Endometrium (tissue), 2 donors: Measurements from ENCODE around the gene ZC3H12C.
"Not testable (repeated sequence)": the region's sequence is repeated elsewhere in the genome, so short reads cannot be mapped to it uniquely, and the experiment has no call there.

Source experiments
- FAIRE-seq: peaks from 2 replicates; lab custom pipeline; 2012; peaks lifted over from hg19 to GRCh38; lab: Jason Lieb, UNC
- donor health status: control.
- donor health status: control.

Gene ZC3H12C

GRCh38 chr11:110185121-110185591 is 92.0 kb downstream of the ZC3H12C start:
- FAIRE-seq: no peak

DNA sequence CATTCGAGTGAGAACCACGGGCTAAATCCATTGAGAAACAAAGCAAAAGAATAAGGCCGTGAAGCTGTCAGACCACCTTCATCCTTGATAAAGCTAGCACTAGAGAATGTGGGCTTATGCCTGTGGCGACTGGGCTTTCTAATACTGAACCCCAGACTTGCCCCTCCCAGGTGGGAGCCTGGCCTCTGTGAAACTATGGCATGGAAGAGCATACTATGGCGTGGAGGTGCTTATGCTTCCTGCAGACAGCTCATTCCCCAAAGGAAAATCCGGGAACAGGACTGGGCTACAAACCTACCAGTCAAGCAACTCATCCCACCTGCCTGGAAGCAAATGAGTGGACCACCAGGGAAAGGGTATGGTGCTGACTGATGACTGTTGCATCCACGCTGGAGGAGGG is 92.4 kb downstream of the ZC3H12C start:
- FAIRE-seq: no peak

GRCh38 chr11:110186456-110186855 is 93.3 kb downstream of the ZC3H12C start:
- no peak for FAIRE-seq

GRCh38 chr11:110186867-110187266 is 93.7 kb downstream of the ZC3H12C start:
- no peak for FAIRE-seq

- no peak for FAIRE-seq
Observed at GRCh38 chr11:110187731-110188130, 94.5 kb downstream of the ZC3H12C start.

- no peak for FAIRE-seq
Observed at GRCh38 chr11:110190885-110191284, 97.7 kb downstream of the ZC3H12C start.

DNA sequence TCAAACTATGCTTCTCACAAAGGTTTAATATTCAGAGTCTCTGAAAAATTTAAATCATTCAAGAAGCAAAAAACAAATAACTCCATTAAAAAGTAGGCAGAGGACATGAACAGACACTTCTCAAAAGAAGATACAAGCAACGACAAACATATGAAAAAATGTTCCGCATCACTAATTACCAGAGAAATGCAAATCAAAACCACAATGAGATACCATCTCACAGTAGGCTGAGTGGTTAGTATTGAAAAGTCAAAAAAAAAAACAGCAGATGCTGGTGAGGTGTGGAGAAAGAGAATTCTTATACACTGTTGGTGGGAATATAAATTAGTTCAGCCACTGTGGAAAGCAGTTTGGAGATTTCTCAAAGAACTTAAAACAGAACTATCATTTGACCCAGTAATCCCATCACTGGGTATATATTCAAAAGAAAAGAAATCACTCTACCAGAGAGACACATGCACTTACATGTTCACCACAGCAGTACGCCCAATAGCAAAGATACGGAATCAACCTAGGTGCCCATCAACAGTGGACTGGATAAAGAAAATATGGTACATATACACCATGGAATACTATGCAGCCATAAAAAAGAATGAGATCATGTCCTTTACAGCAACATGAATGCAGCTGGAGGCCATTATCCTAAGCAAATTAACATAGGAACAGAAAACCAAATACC is 99.6 kb downstream of the ZC3H12C start:
- not testable (repeated sequence) for FAIRE-seq

- not testable (repeated sequence) for FAIRE-seq
Observed at GRCh38 chr11:110194211-110194766, 101.1 kb downstream of the ZC3H12C start.

GRCh38 chr11:110196241-110196754 is 103.1 kb downstream of the ZC3H12C start:
- no peak for FAIRE-seq

DNA sequence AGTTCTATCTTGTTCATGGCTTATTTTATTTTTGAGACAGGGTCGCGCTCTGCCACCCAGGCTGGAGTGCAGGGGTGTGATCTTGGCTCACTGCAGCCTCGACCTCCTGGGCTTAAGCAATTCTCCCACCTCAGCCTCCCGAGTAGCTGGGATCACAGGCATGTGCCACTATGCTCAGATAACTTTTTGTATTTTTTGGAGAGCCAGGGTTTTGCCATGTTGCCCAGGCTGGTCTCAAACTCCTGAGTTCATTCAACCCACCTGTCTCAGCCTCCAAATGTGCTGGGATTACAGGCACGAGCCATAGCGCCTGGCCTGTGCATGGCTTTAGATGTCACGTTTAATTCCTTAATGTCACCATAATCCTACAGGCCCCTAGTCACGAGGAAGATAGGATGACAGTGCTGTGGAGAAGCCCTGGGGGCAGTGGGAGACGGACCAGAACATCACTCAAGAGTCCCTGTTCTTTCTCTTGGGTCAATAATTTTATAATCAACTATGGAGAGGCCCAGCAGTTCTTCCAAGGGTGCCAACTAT is 103.8 kb downstream of the ZC3H12C start:
- no peak for FAIRE-seq

- FAIRE-seq: no peak
Observed at GRCh38 chr11:110198031-110198729, 105.0 kb downstream of the ZC3H12C start.

DNA sequence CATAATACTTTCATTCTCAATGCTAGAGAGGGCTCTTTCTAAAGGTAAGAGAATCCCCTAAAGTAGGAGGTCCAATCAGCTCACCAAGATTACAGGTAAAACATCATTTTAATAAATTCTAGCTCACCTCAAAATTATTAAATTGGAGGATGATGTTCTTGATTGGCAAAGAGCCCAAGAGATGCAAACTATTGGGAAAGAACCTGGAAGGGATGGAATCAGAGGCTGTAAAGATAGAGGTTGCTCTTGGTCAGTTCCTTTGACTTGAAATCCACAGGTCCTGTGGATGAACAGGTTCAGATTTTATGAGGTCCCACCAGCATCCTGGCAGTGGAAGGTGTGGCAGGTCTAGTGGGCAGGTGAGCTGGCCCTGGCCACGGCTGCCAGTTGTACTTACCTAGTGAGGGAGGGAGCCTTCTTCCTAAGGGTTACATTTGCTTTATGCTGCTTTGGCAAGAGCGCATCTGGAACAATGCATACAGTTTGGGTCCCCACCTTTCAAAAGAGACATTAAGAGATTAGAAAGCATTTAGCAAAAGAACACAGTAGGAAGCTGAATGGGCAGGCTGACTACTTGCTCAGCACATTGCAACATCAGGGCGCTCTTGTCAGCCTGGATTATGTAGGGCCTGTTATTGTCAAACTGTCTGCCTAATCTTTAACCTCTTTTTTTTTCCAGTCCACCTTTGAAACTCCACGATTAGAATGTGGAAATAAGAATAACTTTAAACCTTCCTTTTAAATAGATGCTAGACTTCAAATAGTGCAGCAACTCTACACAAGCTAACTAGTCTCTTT is 106.2 kb downstream of the ZC3H12C start:
- FAIRE-seq: no peak

GRCh38 chr11:110200241-110200640 is 107.0 kb downstream of the ZC3H12C start:
- FAIRE-seq: no peak

DNA sequence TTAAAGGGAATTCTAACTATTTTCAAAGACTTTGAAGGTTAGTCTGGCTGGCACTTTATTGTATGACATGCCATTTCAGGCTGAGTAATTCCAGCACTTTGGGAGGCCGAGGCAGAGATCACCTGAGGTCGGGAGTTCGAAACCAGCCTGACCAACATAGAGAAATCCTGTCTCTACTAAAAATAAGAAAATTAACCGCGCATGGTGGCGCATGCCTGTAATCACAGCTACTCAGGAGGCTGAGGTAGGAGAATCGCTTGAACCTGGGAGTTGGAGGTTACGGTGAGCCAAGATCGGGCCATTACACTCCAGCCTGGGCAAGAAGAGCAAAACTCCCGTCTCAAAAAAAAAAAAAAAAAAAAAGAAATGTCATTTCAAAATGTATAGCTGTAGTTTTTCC is 107.6 kb downstream of the ZC3H12C start:
- no peak for FAIRE-seq

DNA sequence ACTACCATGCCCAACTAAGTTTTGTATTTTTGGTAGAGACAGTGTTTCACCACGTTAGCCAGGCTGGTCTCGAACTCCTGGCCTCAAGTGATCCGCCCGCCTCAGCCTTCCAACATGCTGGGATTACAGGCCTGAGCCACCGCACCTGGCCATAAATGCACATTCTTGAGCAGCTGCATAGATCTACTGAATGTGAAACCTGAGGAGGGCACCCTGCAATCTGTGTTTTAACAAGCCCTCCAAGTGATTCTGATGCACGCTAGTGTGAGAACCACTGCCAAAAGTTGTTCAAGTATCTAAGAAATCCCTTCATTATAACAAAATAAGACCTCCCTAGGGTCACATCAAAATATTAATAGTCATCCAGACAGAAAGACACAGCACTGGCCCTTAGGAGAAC is 113.9 kb downstream of the ZC3H12C start:
- FAIRE-seq: no peak

- not testable (repeated sequence) for FAIRE-seq
Observed at GRCh38 chr11:110208678-110209312, 115.6 kb downstream of the ZC3H12C start.

- not testable (repeated sequence) for FAIRE-seq
Observed at GRCh38 chr11:110209313-110209694, 116.1 kb downstream of the ZC3H12C start.

DNA sequence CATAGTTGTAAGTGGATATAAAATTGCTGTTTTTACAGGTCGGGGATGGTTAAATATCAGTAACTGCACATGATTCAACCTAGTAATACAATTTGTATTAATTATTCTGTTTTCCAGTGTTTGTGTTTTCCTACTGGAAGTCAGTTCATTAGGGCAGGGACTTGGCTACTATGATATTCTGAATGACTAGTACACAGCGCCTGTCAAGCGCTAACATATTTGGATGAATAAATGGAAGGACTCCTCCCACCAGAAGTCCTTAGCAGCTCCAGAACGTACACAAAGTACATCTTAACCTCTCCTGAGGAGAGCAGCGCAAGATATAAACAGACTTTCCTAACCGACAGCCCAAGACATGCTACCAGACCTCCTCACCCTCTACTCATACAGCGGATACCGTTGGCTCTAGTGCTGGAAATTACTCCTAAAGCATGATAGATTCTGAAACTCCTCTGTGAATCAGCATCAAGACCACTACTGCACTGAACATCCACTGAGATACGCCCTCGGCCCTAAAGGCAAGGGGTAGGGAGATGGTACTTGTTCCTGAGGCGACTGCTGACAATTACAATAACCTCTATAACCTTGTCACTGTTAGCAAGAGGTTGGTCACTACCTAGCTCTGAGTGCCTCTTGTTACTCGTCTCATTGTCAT is 124.2 kb downstream of the ZC3H12C start:
- no peak for FAIRE-seq

GRCh38 chr11:110217936-110218335 is 124.7 kb downstream of the ZC3H12C start:
- FAIRE-seq: no peak

GRCh38 chr11:110219006-110219785 is 126.0 kb downstream of the ZC3H12C start:
- FAIRE-seq: no peak
